HG02588 (cell line): ENCODE measurements around the gene NCOA7.

ENCODE experiments used
- ATAC-seq: cut with Tn5 transposase; IDR thresholded peaks from one replicate; pipeline ENCODE4 v1.9.1; 2021; ENCODE audit warnings: mild to moderate bottlenecking, moderate library complexity; ENCODE audit not compliant: unreplicated experiment

NCOA7 gene, protein sequence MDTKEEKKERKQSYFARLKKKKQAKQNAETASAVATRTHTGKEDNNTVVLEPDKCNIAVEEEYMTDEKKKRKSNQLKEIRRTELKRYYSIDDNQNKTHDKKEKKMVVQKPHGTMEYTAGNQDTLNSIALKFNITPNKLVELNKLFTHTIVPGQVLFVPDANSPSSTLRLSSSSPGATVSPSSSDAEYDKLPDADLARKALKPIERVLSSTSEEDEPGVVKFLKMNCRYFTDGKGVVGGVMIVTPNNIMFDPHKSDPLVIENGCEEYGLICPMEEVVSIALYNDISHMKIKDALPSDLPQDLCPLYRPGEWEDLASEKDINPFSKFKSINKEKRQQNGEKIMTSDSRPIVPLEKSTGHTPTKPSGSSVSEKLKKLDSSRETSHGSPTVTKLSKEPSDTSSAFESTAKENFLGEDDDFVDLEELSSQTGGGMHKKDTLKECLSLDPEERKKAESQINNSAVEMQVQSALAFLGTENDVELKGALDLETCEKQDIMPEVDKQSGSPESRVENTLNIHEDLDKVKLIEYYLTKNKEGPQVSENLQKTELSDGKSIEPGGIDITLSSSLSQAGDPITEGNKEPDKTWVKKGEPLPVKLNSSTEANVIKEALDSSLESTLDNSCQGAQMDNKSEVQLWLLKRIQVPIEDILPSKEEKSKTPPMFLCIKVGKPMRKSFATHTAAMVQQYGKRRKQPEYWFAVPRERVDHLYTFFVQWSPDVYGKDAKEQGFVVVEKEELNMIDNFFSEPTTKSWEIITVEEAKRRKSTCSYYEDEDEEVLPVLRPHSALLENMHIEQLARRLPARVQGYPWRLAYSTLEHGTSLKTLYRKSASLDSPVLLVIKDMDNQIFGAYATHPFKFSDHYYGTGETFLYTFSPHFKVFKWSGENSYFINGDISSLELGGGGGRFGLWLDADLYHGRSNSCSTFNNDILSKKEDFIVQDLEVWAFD

DNA sequence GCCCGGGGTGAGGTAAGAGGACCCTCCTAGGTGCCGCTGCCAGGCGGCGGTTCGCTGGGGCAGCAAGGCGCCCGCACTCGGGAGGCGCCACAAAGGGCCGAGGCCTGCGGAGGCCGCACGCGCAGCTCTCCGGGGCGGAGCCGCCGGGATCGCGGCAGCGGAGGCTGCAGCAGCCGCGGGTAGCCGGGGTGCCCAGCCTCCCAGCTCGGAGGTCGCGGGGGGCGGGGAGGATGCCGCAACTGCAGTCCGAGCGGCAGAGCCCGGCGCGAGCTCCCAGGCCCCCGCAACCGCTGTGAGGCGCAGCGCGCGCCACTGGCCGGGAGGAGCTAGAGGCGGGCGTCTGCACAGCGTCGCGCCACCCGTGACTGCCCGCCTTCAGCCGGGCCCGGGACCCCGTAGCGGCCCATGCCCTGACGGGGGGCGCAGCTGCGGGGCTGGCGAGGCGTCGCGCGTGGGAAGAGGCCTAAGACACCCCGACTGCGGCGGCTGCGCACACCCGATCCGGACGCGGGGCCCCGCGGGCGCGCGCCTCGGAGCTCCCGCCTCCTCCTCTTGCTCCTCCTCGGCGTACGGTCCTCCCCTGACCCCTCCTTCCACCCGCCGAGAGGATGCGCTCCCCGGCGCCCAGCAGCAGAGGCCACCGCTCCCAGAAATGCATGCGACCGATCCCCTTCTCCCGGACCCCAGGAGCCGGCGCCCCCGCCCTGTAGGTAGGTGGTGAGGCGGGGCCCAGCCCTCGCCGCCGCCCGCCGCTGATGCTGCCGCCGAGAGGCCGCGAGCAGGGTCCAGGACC is at the start of gene NCOA7:
TSS of gene NCOA7 (plus strand) at position 603 of the 793 bp plus-strand sequence. CDS start 24,395 bp downstream, outside the sequence.
- peak; percentile 73 for ATAC-seq

DNA sequence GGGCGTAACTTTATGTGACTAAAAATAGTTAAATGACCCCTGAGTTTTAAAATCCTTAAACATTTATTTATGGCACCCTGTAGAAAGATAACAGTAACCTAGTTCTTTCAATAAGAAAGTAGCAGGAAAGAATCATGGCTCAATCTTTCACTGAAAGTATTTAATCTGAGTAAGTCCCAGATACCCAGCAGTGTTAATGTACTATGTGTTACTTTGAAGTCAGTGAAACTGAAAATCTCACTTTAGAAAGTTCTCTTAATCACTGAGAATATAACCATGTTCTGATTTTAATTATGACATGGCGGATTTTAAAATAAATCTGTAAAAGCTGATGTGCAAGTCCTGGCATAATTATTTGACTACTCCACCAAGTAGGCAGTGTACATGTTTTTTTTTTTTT is 49.4 kb upstream of the NCOA7 start:
- ATAC-seq, result no peak

DNA sequence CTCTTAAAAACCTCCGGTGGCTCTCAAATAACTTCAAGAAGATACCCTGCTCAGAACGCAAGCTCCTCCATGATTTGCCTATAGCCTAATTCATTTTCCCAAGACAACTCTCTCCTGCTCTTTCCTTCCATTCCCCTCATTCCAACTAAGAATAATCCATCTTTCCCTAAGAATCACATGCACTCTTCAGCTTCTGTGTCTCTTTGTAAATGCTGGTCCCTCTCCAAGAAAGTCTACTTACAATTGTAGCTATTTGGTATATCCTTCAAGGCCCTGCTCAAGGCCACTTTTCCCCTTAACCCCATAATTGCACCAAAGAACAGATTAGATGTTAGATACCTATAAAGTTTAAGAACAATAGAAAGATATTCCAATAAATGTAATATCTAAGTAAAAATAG is 48.7 kb upstream of the NCOA7 start:
- ATAC-seq, result no peak

DNA sequence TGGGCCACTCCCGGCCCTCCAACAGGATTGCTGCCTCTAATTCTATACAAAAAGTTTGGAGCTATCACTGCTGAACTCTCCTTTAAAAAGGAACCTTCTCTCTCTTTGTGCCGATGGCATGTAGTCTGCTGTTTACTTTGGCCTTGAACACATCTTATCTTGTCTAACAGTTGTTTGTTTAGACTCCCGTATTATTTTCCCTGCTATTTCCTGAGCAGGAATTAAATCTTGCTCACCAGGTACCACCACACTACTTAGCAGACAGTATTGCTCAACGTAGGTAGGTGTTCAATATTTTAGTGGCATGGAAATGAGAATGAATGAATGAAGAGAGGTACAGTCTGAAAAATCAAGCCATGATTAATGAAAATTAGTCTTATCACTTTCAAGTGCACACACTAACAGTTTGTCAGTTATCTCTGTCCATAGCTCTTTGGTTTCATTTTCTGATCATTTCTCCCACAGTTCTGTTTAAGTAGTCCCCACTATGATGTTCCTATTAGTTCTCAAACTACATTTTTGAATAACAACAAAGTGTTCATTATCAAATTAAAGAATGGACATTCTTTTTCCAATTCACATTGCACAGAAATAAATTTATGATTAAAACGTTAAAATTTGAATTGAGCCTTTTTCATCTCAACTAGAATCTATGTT is 48.2 kb upstream of the NCOA7 start:
- ATAC-seq, result no peak

DNA sequence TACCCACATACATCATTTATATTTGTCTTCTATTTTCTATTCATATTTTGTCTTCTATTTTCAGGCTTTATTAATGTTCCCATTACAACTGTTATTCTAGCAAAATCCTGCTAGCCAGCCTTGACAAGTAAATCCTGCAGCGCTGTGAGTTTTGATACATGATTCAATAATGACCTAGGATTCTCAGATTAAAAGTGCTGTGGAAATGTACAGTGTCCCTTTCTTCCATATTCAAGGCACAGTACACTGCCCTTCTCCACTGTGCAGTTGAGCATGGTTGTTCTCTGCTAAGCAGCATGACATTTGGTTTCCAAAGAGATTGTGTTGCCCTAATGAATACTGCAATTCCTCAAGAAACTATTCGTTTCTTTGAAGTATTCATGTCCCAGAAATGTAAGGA is 47.2 kb upstream of the NCOA7 start:
- no peak for ATAC-seq

DNA sequence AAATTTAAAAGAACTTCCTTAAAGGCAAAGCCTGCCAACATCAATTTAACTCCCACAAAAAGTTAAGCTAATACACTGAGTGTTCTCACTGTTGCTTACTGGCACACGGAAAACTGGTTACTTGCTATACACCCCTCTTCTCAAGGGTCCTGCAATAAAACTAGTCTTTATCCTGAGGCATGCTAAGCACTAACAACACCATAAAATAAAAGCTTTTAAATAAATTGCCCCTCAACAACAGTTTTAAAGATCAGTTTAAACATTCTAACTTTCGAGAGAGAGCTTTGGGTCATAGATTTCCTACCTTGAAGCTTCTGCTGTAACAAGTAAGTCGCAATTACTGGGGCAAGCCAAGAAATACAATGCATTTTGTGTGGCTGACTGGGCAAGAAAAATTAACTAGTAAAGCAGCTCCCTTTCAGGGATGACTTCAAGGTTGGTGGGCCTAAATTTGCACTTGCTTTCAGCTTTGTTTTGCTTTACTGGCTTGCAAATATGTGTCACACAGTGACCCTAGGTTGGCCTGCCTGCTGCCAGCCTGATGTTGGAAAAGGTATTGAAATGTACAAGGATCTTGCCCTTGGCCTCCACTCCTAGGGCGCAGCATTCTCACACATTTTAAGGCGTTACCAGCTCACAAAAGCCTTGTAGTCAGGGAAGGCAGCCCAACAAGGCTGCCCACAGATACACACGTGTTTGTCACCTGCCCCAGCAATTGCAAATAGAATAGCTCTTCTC is 45.3 kb upstream of the NCOA7 start:
- no peak for ATAC-seq

DNA sequence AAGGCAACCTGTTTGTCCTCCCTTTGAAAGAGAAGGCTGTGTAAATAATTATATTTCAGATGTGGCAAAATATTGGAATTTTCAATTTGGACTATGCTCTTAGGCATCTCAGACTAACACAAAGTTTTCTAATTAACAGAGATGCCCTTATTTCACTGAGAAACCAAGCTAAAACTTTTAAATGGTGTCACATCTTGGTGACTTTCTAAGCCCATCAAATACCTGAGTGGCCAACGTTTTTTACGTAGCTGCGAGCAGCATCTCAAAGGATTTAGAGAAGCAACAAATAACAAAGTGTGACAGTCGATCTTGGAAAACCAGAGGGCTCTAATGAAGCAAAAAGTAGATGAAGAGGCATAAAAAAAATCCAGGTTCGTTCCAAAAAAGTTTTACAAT is 44.7 kb upstream of the NCOA7 start:
- ATAC-seq, result no peak

DNA sequence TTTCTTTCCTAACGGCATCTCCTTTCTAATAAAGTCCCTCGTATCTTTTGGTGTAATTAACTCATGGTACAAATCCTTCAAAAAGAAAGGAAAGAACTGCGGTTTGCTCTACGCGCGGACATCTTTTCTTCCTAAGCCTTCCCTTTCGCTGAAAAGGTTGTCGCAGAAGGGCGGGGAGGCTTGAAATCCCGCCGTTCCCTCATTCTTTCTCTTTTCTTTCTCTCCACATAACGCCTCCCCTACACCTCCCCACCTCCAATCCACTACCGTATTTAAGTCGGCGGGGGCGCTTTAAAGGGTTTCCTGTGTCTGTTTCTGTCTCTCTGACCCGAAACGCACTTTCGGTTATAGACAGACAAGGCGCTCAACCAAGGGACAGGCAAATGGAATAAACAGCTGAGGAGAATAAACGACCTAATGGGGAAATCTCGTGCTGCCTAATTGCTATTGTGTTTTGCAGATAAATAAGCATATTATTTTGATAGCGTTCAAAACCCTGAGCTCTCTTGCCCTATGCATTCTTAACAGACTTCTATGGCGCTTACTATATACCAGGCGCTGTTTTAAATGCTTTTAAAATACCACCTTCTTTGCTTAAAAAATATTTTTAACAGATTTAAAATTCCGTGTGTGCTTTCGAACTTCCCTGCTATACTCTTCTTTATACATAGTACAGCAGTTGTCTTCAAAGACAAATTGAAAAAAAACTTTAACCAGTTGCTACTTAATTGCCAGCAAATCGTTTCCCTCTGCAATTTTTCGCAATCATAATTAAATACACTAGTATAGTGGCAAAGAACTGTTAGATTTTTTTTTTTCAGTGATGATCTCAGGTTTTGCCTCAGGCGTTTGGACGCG is 43.8 kb upstream of the NCOA7 start:
- peak; percentile 58 for ATAC-seq

DNA sequence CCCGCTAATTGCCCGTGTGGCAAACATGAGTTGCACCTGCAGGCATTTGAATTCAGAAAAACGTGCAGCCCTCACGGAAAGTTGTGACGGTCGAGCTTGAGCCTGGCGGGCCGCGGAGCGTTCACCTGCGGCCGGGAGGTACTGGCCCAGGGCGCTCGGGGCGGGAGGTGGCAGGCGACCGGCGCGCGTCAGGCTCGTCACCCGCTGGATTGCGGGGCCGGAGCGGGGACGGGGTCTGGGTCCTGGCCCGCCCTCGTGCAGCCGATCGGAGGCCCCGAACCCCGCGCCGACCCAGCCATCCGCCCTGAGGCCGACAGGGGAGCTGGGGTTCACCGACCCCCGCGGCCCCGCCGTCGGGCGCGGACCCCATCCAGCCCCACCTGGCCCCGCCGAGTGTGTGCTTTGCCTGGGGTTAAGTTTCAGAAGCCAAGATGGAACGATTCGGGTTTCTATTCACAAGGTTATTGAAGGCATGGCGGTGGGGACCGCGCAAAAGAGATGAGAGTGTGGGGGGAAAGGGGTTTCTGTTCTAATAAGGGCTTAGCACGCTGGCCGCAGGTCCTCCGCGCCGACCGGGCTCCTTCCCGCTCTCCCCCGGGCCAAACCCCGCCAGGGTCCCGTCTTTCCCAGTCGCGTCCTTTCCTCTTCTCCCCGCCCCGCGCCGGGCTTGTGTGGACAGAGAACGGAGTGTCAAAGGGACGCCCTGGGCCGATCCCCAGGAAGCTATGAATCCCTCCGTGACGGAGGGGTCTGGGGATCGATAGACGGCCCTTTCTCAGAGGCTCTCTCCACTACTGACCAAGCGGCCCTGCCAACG is 43.0 kb upstream of the NCOA7 start:
- no peak for ATAC-seq

DNA sequence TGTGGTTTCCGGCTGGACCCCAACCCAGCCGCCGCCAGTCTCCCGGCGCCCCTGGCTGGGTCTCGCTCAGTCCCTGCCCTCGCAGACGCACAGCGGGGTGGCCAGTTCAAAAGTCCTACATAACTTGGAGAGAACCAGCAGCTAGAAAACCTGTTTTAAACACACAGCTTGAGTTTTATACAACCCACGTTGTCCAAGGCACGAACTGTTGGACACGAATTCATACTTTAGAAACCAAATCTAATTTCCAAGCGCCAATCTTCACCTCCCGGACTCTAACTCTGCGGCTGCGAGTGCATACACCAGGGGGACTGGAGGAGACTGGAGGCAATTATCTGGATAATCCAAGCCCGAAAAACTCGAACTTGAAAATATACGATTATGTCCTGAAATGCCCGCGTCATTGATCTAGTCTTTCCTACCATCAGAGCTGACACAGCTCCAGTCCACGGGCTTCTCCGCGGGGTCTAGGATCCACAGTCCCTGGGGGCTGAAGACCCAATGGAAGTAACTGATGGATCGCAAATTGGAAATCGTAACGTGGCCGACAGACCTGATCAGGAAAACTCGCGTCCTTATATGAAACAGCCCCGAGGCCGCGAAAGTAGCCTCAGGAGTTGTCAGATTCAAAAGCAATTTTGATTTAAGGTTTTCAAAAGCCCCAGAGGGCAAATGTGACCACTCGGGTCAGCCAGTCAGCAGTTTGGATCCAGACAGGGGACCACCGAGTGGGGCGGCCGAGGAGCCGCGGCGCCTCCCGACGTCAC is 42.2 kb upstream of the NCOA7 start:
- no peak for ATAC-seq

DNA sequence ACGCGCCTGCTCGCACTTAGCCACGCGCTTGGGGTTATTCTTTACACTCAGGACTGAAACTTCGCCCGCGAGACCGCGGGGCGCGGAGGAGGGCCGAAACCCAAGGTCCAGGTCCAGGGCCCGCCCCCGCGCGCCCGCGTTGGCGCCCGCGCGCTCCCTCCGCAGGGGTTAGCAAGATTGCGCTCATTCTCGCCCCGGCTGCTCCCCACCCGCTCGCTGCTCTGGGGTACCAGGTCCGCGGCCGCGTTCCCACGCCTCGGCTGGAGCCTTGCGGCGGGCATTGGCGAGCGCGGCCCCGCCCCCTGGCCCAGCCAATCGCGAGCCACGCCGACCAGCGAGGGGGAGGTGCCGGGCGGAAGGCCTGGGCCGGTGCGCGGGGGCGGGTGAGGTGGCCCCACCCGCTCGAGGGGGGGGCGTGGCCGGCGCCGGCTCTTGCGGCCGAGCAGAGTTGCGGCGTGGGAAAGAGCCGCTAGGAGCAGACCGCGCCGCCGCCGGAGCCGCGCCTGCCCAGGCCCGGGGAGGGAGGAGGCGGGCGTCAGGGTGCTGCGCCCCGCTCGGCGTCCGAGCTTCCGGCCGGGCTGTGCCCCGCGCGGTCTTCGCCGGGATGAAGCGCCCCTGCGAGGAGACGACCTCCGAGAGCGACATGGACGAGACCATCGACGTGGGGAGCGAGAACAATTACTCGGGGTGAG is 41.4 kb upstream of the NCOA7 start, which contains the start of gene HEY2:
TSS of gene HEY2 (plus strand) at position 460 of the 692 bp plus-strand sequence. CDS start at position 605, 145 bp downstream.
- peak; percentile 83 for ATAC-seq

DNA sequence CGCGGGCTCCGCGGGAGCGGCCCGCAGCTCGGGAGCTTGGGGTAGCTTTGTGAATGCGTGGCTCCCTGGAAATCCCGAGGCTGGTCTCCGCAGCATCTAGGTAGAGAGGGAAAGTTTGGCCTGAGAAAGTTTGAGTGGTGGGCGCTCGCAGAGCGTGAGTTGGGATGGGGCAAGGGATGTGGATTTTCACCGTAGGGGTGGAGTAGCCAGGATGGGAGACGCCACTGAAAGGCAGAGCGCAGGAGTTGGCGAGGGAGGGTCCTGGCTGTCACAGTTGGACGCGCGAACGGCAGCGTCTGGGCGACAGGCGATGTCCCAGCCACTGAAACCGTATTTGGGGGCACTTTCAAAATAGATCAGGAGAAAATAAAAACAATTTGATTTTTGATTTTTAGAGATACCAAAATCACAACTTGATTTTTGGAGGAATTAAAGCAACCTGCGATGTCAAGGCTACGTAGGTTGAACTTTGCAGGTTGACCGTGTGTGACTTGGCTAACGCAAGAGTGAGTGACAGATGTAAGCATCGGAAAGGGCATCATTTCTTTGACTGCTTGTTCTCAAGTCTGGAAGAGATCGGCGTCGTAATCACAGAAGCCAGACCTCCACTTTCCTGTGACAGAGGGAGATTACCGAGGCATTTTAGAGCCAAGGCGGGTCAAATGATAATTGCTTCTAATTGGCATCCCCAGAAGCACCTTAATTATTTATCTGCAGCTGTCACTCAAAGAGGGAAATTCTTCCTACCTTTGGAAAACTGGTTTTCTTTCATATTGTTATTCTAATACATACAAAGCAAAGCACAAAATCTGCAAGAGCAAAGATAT is 40.7 kb upstream of the NCOA7 start:
- no peak for ATAC-seq

DNA sequence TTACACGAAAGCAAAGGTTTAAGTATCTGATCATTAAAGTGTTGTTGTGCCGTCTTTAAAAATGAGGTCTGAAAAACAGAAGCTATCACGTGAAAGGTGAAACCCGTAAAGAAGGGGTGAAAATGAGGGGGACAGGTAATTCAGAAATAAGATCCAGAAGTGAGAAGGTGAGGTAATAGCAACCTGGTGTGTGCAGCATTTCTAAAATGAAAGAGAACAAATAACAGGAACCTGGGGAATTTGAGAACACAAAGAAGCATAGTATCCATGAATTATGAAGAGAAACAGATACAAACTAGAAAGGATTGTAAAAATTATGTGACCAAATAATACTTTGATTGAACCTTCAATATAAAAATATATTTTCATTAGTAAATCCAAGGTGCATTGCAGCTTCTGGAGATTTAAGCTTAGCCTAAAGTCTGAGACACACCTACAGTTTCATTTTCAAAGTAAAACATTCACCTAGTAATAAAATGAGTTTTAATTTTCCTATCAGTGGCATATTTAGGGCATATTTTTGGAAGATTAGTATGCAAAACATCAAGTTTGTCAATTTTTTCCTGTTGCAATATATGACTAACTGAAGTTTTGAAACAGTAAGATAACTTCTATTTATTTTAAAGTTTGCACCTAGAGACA is 39.9 kb upstream of the NCOA7 start:
- no peak for ATAC-seq

DNA sequence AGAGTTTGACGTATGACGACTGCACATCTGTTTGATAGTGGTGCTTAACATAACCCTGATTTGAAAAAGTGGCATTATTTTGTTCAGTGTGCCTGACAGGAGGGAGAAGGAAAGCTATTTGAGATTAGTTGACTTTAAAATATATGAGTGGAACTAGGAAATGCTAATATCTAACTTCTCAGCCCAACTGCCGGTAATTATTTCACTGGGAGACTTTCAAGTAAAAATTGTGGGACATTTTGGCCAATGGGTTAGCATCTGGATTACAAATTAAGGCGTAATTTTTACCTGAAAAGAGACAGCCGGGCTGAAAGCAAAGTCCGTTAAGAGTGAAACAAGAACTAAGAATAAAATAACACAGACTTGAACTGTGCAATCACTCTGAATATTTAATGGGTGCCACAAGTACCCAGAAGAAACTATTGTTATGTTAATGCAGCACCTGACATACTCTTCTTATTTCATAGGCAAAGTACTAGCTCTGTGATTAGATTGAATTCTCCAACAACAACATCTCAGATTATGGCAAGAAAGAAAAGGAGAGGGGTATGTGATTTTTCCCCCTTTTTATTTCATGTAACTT is 39.3 kb upstream of the NCOA7 start:
- no peak for ATAC-seq

DNA sequence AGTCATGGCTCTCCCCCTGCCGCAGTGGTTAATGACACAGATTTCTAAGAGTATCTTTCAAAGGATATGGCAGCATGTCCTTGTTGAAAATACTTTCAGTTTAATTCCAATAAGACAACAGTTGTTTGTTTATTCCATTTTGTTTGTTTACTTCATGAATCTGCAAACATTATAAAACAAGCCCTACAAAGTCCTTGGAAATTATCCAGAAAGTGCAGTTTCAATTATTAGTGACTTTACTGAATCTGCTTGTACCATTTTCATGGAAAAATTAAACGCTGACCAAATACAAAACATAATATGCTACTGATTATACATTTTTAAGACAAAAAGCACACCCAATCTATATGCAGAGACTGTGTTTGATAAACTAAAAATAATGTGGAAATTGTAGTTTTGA is 38.0 kb upstream of the NCOA7 start:
- no peak for ATAC-seq
